ENCODE data around the gene STAP2. TPM values are rescaled to one million over a fixed set of nuclear protein-coding genes. Genes with fewer than 3 reads are reported as not detected.

The STAP2 gene
- total and polyA plus RNA-seq, 10 of the 15 experiments (the other 5 are each of a cell fraction or from before 2014, with no cell fraction given) = 0.84 to 22.4 (median 15.2) TPM

- peak; percentile 63; the same call in 1 of the 2 replicates for TF ChIP-seq CREM (IDR thresholded peaks at IDR 0.05; ENCODE audit: low read depth)
- TF ChIP-seq KLF5 (IDR thresholded peaks at IDR 0.05; ENCODE audit: partially characterized antibody) = no peak
Observed at GRCh38 chr19:4343370-4344307, 5.0 kb upstream of the STAP2 start, which contains the start of gene MPND (continued).

- POLR2A ChIA-PET = interaction anchor here (0.5 to 2.7 kb wide), 29 partner anchors 10 to 580 kb away, joined by 3 to 22 read pairs (median 4); partner anchors contain the start of genes CHAF1A, EBI3, MRPL54 and YJU2
- Histone ChIP-seq H3K4me2 (ENCODE audit: control insufficient read depth, insufficient read depth) (peak overlapping the region; percentile 98), H3K27me3 (replicated peaks in 1 of 2; ENCODE audit: control insufficient read depth in 2 of 2, insufficient read depth in 2 of 2, low read length in 1 of 2) (no peaks in the 10 kb centered on the region), H3K9ac (ENCODE audit: control insufficient read depth, insufficient read depth, low read length) (peak overlapping the region; percentile 68), H3K4me3 (peak overlapping the region; percentile 86), H3K9me3 (replicated peaks; ENCODE audit: control insufficient read depth, insufficient read depth, low read length) (no peaks in the 10 kb centered on the region), H3K36me3 (ENCODE audit: control insufficient read depth in 2 of 2, insufficient read depth in 2 of 2, low read length in 1 of 2) (no peaks in the 10 kb centered on the region), H3K4me1 (ENCODE audit: control insufficient read depth, insufficient read depth, low read length) (peaks cover 12% of the 10 kb centered on the region), H2AFZ (ENCODE audit: control insufficient read depth, low read depth, low read length) (peak overlapping the region; percentile 98), H3K27ac (ENCODE audit: control insufficient read depth, insufficient read depth) (peak overlapping the region; percentile 82), H3K79me2 (ENCODE audit: control insufficient read depth, insufficient read depth, low read length) (peaks cover 3% of the 10 kb centered on the region), H4K20me1 (ENCODE audit: control insufficient read depth, insufficient read depth) (no peaks in the 10 kb centered on the region)
- RAD21 ChIA-PET (ENCODE audit: unreplicated experiment) = interaction anchor here (0.6 to 2.3 kb wide), 15 partner anchors 9 to 650 kb away, joined by 3 to 15 read pairs (median 5); partner anchors contain the start of genes CHAF1A, EBI3, FEM1A and SH3GL1
- CTCF ChIA-PET = interaction anchor here (0.6 to 3.4 kb wide), 19 partner anchors 10 to 1235 kb away, joined by 3 to 58 read pairs (median 3); partner anchors contain the start of genes CHAF1A, PIAS4 and SH3GL1
- peak; percentile 100 for FAIRE-seq
- SMC1A ChIA-PET (ENCODE audit: uncharacterized antibody, unreplicated experiment) = interaction anchor here (0.6 to 2.3 kb wide), 6 partner anchors 10 to 1681 kb away, joined by 3 to 13 read pairs (median 4); partner anchors contain the start of genes CHAF1A, SH3GL1 and YJU2
- no TSS peak for BruUV-seq (replicated peaks)
- WGBS (ENCODE audit: insufficient coverage, insufficient replicate concordance, low lambda C conversion rate, missing lambda C conversion rate) = 1% methylated on average over 39 of the region's 39 CpGs
- in situ Hi-C loops (cut with MboI) = no loop called here
- ATAC-seq = peak; percentile 95
- intact Hi-C loops (cut with micrococcal nuclease; ENCODE audit: unreplicated experiment) = no loop called here
- DNase-seq (ENCODE audit: low read depth, low spot score) = peak; percentile 100
- no peak for TF ChIP-seq ZNF384 (IDR thresholded peaks at IDR 0.05; ENCODE audit: borderline replicate concordance, low read depth, low read length)
- TF ChIP-seq NR2F1 (conservative IDR thresholded peaks at IDR 0.05) = no peak; the same call in 1 of the 2 replicates
- TF ChIP-seq NR2C2 (IDR thresholded peaks at IDR 0.05; ENCODE audit: borderline replicate concordance, control insufficient read depth, insufficient read length, low read depth) = no peak
- TF ChIP-seq SKIL (IDR thresholded peaks at IDR 0.05; ENCODE audit: low read depth, poor library complexity, severe bottlenecking) = peak; percentile 83
- no peak for TF ChIP-seq HDAC2 (IDR thresholded peaks at IDR 0.05)
- TF ChIP-seq CREB1 (IDR thresholded peaks at IDR 0.05; ENCODE audit: low read depth) = peak; percentile 85
- TF ChIP-seq ZNF24 (IDR thresholded peaks at IDR 0.05) = no peak
- peak; percentile 82 for TF ChIP-seq GATAD2B (conservative IDR thresholded peaks at IDR 0.05; ENCODE audit: low read depth)
- TF ChIP-seq ZBTB40 (IDR thresholded peaks at IDR 0.05; ENCODE audit: borderline replicate concordance) = peak; percentile 44; the same call in 1 of the 2 replicates
- TF ChIP-seq SREBF1 (IDR thresholded peaks at IDR 0.05; ENCODE audit: low read length) = no peak
Observed at GRCh38 chr19:4342615-4343369, 4.2 kb upstream of the STAP2 start.

Measured in GM12878 (cell line).